Measurements from ENCODE around the gene ADAMTSL2.
A peak's percentile ranks its signal among the peaks of the same experiment; 100 is the strongest.

The ADAMTSL2 gene

DNA sequence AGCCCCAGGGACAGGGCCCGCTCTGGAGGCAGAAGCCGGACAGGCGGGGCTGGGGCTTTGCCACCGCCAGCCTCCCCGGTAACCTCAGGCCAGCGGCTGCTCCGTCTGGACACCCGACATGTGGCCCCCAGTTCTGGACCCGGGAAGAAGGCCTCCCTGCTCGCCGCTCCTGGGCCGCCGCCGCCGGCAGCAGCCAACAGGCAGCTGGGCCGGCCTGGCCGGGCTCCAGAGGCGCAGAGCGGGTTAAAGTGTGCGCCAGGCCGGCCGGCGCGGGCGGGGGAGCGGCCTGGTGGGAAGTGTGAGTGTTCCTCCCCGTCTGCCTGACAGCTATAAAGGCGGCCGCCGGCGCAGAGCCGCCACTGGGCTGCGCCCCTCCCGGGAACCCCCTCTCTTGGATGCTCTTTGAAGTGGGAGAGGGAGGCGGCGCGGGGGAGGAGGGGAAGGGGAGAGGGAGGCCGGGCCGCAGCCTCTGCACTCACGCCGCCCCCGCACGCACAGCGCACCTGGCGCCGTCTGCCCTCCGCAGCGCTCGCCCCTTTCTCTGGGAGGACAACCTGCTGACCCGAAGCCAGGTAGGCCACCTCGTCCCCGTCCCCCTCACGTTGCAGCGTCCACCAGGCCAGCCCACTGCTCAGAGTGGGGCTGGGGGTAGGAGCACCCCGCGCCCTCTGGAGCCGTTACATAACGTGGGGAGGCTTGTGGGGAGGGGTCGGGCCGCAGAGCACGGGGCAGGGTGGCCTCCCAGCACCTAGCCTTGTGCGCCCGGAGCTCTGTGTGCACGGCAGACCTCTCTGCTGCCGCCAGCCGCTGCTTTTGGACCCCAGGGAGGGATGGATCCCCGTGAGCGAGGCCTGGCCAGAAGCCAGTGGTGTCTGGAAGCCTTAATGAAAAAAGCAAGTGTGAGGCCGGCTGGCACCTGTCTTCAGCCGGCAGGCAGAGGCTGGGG is at the start of gene ADAMTSL2:
TSS of gene ADAMTSL2 (plus strand) at position 359 of the 946 bp plus-strand sequence. CDS start 2,009 bp downstream, outside the sequence.
- H3K4me3 ChIP-seq (ENCODE audit: low read depth, low read length): no peak within 1 kb of the TSS
- in situ Hi-C loops (cut with HindIII; ENCODE audit: low sequenced_read_pairs): no loop called here
- TF ChIP-seq, protein P1, sequence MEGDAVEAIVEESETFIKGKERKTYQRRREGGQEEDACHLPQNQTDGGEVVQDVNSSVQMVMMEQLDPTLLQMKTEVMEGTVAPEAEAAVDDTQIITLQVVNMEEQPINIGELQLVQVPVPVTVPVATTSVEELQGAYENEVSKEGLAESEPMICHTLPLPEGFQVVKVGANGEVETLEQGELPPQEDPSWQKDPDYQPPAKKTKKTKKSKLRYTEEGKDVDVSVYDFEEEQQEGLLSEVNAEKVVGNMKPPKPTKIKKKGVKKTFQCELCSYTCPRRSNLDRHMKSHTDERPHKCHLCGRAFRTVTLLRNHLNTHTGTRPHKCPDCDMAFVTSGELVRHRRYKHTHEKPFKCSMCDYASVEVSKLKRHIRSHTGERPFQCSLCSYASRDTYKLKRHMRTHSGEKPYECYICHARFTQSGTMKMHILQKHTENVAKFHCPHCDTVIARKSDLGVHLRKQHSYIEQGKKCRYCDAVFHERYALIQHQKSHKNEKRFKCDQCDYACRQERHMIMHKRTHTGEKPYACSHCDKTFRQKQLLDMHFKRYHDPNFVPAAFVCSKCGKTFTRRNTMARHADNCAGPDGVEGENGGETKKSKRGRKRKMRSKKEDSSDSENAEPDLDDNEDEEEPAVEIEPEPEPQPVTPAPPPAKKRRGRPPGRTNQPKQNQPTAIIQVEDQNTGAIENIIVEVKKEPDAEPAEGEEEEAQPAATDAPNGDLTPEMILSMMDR (IDR thresholded peaks at IDR 0.05; ENCODE audit: low read depth, low read length, missing control alignments): no peak
- peak; percentile 13 for DNase-seq (ENCODE audit: low read depth)

DNA sequence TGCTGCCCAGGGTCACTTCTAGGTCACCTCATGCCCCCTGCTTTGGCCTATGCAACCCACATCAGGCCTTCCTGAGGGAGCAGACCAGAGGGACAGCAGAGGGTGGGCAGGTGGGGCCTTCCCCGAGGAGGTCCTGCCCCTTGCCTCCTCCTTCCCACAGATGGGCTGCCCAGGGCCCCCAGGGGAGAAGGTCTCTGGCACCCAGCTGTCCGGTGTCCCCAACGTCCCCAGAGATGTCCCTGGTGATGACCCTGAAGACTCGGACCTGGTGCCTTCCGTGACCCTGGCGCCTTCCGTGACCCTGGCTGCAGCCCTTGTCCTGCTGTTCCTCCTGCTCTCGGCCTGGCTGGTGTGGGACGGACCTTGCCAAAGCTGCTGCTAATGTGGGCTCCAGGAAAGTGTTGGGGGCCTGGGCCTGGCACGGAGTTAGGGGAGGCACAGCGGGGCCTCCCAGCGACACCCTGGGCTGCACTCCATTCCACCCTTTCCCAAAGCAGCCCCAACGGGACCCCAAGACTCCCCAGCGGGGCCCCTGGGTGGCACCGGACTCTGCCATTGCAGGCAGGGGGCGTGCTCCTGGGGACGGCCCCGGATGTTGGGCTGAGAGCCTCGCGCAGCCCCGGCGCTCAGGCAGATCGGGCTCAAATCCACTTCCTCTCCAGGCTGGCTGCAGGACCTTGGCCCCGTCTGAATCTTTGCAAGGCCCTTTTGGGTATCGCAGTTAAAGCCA is 48.8 kb upstream of the ADAMTSL2 start:
- no peak for DNase-seq (ENCODE audit: low read depth)
- TF ChIP-seq, protein P1 (IDR thresholded peaks at IDR 0.05; ENCODE audit: low read depth, low read length, missing control alignments): no peak
- no peak overlapping the region for H3K4me3 ChIP-seq (ENCODE audit: low read depth, low read length)
- in situ Hi-C loops (cut with HindIII; ENCODE audit: low sequenced_read_pairs): no loop called here

DNA sequence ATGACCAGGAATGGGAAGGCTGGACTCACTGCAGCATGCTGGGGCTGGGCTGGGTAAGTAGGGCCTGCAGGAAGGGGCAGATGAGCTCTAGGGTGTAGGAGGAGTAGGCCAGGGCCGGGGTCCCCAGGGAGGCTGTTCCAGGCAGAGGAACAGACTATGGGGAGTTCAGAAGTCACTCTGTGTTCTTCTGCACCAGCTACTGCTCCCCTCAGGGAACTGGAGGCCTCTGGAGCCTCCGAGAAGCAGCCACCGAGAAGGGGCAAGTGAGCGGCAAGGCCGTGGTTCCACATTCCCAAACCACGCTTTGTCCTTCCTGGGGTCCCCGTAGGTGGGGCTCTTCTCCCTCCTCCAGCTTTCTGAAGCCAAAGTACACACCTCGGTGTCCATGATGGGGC is 47.2 kb upstream of the ADAMTSL2 start:
- no peak overlapping the region for H3K4me3 ChIP-seq (ENCODE audit: low read depth, low read length)
- TF ChIP-seq, protein P1 (IDR thresholded peaks at IDR 0.05; ENCODE audit: low read depth, low read length, missing control alignments): no peak
- DNase-seq (ENCODE audit: low read depth): no peak
- in situ Hi-C loops (cut with HindIII; ENCODE audit: low sequenced_read_pairs): no loop called here

DNA sequence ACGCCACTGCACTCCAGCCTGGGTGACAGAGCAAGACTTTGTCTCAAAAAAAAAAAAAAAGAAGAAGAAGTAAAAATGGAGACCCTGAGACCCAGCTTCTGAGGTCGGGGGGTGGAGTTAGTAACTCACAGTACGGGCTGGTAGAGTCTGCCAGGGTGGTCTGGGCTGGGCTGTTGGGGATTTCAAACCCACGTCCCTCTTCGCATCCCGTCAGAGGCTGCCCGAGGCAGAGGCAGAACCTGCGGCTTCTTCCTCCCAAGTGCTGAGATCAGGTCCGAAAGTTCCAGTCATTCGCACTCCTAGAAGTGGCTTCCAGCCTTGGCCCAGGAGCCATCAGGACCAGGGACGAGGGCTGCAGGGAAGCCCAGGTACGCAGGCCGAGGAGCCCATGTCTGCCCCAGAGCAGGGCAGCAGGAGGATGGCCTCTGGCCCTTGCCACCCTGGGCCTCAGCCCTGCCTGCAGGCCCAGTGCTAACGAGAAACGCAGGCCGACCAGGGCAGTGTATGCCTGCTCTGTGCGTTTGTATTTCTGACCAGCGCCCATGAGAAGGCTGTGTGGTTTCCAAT is 45.7 kb upstream of the ADAMTSL2 start:
- H3K4me3 ChIP-seq (ENCODE audit: low read depth, low read length): no peak overlapping the region
- TF ChIP-seq, protein P1 (IDR thresholded peaks at IDR 0.05; ENCODE audit: low read depth, low read length, missing control alignments): no peak
- in situ Hi-C loops (cut with HindIII; ENCODE audit: low sequenced_read_pairs): no loop called here
- no peak for DNase-seq (ENCODE audit: low read depth)

DNA sequence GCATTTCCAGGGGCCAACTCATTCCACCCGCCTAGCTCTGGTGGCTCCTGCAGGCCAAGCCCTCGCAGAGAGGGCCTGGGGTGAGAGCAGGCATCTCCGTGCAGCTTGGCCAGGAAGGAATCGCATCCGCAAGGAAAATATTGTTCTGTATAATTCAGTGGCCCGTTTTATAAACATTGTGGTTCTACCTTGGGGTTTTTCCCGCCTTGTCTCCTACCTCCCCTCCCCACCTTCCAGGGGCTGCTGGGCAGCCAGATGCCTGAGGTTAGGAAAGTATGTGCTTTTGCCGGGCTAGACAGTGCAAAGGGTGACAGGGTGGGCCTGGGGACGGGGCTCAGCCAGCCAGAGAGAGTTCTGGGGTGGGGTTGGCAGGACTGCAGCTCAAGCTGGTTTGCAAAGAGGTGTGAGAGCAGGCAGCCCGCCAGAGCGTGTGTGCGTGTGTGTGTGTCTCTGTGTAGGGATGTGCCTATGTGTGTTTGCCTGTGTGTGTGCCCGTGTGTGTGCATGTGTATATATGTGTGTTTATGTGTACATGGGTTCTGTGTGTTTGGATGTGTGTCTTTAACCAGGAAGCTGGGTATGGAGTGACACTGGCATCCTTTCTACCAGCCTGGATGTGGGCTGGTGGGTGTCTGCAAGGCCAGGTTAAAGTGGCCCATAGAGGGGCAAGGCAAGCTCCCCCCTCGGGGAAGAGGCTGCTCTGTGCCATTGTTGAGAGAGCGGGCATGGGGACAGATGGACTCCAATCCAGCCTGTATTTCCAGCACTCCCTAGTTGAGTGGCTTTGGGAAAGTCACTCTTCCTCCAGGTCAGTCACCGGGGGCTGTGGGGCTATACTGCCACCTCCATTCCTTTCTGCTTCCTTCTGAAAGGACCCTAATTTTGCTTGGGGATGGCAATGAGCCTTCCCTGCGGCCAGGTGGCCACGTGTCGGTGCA is 45.0 kb upstream of the ADAMTSL2 start:
- H3K4me3 ChIP-seq (ENCODE audit: low read depth, low read length): no peak overlapping the region
- DNase-seq (ENCODE audit: low read depth): peak; percentile 44
- in situ Hi-C loops (cut with HindIII; ENCODE audit: low sequenced_read_pairs): no loop called here
- TF ChIP-seq, protein P1 (IDR thresholded peaks at IDR 0.05; ENCODE audit: low read depth, low read length, missing control alignments): no peak

Data from astrocyte of the cerebellum (primary cell).